TTC549 (cell line): ENCODE data around the gene SMYD3.

Experiments used
- FAIRE-seq: peaks from 2 replicates; lab custom pipeline; 2012; peaks lifted over from hg19 to GRCh38; lab: Jason Lieb, UNC

SMYD3 gene

DNA sequence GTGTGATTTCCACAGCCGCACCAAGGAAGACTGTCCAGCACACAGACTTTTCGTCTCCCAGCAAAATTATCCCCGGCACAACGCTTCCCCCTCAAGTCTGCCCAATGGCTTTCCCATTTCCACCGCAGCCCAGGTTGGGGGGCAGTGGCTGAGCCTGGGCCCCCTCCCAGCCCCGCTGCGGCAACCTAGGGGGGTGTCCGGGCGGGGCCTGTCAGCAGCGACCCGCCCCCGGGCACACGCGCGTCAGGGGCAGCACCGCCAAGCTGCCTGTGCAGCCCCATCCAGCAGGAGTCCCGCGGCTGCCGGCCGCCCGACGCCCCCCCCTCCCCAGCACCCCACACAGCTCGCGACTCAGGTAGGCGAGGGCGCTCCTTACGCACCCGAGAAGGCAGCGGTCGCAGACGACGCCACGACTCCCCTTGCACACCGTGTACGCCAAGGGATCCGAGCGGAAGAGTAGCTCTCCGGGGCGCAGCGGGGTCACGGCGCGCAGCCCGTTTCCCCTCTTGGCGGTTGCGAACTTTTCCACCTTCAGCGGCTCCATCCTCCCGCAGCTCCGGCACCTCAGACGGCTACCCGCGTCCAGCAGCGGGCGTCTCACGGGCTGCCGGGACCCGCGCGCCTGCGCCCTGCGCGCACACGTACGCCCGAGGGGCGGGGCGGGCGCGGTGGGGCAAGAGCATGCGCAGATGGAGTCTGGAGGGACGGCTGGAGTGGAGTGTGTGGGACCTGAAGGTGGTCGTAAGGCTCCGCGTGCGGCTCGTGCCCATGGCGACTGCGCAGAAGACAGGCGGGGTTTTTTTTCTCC, at the start of gene SMYD3:
Gene SMYD3, minus strand, starts transcription at position 606 of the 808 bp plus-strand sequence.
- FAIRE-seq, result no peak

- no peak for FAIRE-seq
Observed at GRCh38 chr1:246554201-246554600, 47.1 kb upstream of the SMYD3 start.

DNA sequence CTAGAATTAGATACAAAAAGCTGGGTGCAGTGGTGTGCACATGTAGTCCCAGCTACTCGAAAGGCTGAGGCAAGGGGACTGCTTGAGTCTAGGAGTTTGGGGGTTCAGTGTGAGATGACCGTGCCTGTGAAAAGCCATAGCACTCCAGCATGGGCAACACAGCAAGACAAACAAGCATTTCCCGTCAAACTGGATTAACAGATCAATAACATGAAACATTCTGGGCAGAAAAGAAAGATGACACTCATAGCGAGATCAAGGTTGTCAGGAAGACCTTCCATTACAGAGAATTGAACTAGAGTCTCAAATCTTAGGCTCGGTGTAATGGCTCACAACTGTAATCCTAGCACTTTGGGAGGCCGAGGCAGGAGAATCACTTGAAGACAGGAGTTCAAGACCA, 45.0 kb upstream of the SMYD3 start:
- FAIRE-seq, result no peak

GRCh38 chr1:246550402-246550801, 43.3 kb upstream of the SMYD3 start:
- FAIRE-seq, result no peak

- FAIRE-seq, result no peak
Observed at GRCh38 chr1:246549665-246550064, 42.6 kb upstream of the SMYD3 start.

- FAIRE-seq, result no peak
Observed at GRCh38 chr1:246544001-246544400, 36.9 kb upstream of the SMYD3 start.

DNA sequence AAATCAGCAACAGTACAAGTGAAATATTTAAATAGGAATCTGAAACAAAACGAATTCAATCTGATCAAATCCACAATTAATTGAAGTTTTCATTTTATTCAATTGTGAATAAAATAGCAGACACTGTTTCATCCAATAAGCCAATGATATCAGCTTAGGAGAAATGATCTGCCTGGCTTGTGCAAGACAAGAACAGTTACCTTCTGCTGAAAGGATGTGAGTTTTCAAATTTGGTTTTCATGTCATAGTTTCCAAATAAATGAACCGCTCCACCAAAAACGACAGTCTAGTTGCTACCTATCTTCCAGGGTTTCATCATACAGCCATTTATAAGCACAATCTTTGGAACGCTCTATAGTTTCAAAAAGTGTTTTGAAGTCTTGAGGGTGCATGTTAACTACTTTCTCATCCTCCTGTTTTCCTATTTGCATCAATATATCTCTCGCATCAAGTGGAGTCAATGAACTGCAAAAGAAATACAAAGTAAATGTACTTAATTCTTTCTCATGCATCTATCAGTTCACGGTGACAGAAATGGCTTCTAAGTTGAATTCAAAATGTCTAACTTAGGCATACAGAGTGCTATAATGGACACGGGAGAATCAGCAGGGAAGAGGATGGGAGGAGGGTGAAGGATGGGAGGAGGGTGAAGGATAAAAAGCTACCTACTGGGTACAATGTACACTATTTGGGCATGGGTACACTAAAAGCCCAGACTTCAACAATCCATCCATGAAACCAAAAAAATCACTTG, 33.8 kb upstream of the SMYD3 start:
- no peak for FAIRE-seq

- no peak for FAIRE-seq
Observed at GRCh38 chr1:246537887-246538286, 30.8 kb upstream of the SMYD3 start.

- no peak for FAIRE-seq
Observed at GRCh38 chr1:246537441-246537840, 30.4 kb upstream of the SMYD3 start.

- no peak for FAIRE-seq
Observed at GRCh38 chr1:246534114-246534513, 27.0 kb upstream of the SMYD3 start.

DNA sequence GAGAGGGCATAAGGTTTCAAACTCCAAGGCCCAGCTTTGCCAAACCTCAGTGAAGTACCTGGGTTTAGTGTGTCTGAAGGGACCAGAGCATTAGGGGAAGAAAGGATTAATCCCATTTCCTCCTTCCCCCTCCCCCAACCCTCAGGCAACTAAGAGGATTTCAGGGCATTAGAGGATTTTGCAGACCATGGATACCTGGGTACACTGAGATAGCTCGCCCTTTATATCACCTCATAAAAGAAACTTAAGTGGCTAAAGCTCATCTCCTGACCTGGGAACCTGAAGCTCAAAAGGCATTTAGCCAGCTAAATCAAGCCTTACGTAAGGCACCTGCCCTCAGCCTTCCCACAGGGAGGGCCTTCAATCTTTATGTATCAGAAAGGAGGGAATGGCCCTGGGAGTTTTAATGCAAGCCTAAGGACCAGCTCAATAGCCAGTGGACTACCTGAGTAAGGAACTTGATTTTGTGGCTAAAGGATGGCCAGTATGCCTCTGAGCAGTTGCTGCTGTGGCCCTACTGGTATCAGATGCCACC, 26.4 kb upstream of the SMYD3 start:
- FAIRE-seq, result no peak

DNA sequence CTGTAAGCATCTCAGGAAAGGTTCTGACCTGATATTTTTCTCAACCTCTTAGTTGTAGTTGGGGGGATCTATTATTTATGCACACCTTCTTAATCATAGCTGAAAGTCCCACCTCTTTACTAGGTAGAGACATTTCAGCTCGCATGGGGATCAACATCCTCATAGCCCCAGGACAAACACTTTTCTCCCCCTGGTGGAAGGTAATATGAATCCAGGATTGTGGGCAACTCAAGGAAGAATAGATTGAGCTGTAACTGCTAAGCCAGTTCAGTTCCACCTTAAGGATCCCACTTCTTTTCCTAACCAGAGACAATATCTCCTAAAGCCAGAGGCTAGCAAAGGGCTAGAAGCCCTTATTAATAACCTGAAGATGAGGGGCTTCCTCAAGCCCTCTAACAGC, 25.4 kb upstream of the SMYD3 start:
- FAIRE-seq, result no peak

GRCh38 chr1:246530482-246530881, 23.4 kb upstream of the SMYD3 start:
- FAIRE-seq, result no peak

DNA sequence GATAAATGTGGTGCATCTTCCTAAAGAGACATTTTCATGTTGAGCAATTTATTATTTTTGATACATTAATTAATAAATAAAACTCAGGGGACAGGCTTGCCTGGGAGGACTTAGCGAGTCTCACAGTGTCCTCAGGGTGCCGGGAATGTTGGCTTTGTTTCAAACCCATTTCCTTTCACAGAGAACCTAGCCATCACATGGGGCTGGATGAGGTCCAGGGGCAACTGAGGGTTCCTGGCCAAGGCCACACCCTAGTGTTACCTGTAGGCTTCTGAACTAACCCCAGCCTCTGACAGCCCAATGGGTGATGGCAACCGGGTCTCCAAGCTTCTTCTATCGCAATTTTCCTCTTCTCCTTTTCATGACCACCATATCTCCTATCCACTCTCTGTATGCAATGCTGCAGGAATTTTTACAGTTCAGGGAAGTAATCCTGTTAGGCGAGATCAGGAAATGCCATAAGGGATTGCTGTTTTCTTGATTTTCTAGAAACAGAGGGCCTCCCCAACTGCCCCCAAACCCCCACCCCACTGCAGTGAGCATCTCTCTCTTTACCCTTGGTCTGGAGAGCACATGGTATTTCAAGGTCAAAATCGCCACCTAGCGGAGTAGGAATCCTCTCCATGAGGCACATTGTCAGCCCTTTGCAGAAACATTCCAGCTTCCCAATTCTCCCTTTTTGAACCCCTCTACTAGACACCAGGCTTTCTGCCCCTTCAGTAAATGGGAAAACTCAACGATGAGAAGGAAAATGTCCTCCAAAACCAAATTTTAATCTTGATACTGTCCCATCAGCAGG, 22.1 kb upstream of the SMYD3 start:
- no peak for FAIRE-seq

GRCh38 chr1:246527402-246528088, 20.5 kb upstream of the SMYD3 start:
- FAIRE-seq, result no peak

DNA sequence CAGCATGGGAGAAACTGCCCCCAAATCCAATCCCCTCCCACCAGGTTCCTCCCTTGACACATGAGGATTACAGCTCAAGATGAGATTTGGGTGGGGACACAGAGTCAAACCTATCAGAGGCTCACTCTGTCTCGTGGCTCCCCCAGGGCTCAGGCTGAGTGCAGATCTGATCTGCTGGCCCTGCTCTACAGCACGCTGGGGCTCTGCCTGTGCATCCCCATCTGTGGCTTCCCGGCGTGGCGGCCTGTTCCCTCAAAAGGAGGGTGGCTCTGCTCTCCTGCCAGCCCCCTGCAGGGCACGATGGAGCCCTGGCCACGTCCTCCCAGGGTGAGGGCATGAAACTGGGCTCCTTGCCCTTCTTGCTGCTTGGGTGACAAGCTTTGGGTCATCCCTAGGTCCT, 19.8 kb upstream of the SMYD3 start:
- no peak for FAIRE-seq

- FAIRE-seq, result no peak
Observed at GRCh38 chr1:246526380-246526779, 19.3 kb upstream of the SMYD3 start.

DNA sequence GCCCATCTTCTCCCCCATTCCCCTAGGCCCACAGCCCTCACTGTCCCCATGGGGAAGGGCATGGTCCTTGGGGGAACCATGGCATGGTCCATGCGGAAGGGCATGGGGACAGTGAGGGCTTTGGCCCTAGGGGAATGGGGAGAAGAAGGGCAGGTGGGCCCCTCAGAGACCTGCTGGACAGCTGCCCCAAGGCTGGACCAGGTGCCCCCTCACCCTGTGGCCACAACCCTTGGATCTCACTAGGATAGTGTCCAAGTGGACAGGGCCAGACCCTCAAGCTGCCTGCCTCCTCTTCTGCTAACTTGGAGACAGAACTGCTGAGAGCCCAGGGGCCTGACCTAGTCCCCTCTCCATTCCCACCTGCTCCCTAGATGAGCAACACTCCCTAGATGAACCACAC, 12.4 kb upstream of the SMYD3 start:
- FAIRE-seq, result no peak

- FAIRE-seq, result no peak
Observed at GRCh38 chr1:246518456-246519205, 11.6 kb upstream of the SMYD3 start.

DNA sequence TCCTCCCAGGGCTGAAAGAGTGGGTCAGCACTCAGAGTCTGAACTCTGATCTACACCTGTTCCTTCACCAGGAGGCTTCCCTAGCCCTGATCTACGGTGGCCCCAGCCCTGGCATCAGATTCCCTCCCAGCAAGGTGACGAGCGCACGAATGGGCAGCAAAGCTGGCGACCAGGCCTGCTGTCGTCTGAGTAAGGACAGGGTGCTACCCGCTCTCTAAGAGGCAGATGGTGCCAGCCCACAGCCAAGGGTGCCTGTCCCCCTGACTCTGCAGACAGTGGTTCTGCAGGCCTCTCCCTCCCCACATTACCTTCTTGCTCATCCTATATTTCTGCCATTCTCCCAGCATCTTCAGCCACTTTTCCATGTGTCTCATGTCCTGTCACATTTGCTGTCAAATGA, 10.3 kb upstream of the SMYD3 start:
- FAIRE-seq, result no peak

- no peak for FAIRE-seq
Observed at GRCh38 chr1:246516126-246516525, 9.0 kb upstream of the SMYD3 start.
